ENCODE data around the gene LMAN2.

- TF ChIP-seq, protein P1, sequence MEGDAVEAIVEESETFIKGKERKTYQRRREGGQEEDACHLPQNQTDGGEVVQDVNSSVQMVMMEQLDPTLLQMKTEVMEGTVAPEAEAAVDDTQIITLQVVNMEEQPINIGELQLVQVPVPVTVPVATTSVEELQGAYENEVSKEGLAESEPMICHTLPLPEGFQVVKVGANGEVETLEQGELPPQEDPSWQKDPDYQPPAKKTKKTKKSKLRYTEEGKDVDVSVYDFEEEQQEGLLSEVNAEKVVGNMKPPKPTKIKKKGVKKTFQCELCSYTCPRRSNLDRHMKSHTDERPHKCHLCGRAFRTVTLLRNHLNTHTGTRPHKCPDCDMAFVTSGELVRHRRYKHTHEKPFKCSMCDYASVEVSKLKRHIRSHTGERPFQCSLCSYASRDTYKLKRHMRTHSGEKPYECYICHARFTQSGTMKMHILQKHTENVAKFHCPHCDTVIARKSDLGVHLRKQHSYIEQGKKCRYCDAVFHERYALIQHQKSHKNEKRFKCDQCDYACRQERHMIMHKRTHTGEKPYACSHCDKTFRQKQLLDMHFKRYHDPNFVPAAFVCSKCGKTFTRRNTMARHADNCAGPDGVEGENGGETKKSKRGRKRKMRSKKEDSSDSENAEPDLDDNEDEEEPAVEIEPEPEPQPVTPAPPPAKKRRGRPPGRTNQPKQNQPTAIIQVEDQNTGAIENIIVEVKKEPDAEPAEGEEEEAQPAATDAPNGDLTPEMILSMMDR (IDR thresholded peaks at IDR 0.05) = no peak
- TF ChIP-seq POLR2A (IDR thresholded peaks at IDR 0.05) (peak in 1 of 2 donors; percentile 25), EP300 (IDR thresholded peaks at IDR 0.05) (no peak)
Observed at GRCh38 chr5:177303925-177304391, 47.5 kb downstream of the LMAN2 start.

All from tibial nerve (tissue), 4 donors.